Ascending aorta (tissue), 2 donors: ENCODE results near the gene HHLA2. TPM values are rescaled to one million over a fixed set of nuclear protein-coding genes. Genes with fewer than 3 reads are reported as not detected.

Source experiments
- DNase-seq, 2 donors: peaks; one replicate each; pipeline ENCODE4 v3.0.0-alpha.2; 2019; ENCODE audit warnings: low spot score in 2 of 2
- H3K27ac ChIP-seq, 2 donors: fragments of 200-600 bp; sonication (generic); one replicate each; pipeline ENCODE4 v1.5.1; 2016 to 2017; ENCODE audit warnings: mild to moderate bottlenecking in 1 of 2
- H3K27me3 ChIP-seq: fragments of 200-600 bp; sonication (generic); one replicate; pipeline ENCODE4 v1.5.1; 2017
- H3K36me3 ChIP-seq, 2 donors: fragments of 200-600 bp; sonication (generic); one replicate each; pipeline ENCODE4 v1.5.1; 2016
- H3K4me1 ChIP-seq, 2 donors: fragments of 200-600 bp; sonication (generic); one replicate each; pipeline ENCODE4 v1.5.1; 2016 to 2017; ENCODE audit warnings: mild to moderate bottlenecking in 1 of 2
- H3K4me3 ChIP-seq, 2 donors: fragments of 200-600 bp; sonication (generic); one replicate each; pipeline ENCODE4 v1.5.1; 2016 to 2017; ENCODE audit warnings: mild to moderate bottlenecking in 1 of 2
- H3K9me3 ChIP-seq, 2 donors: fragments of 200-600 bp; sonication (generic); one replicate each; pipeline ENCODE4 v1.5.1; 2016
- intact Hi-C: fragments of 100-400 bp; cut with DNase I; formaldehyde crosslinking; loops from one replicate; pipeline ENCODE4 v1.15.1; 2023
- total RNA-seq: library from RNA; depleted of rRNA; stranded (reverse); fragments of >200 nt; gene quantifications from one replicate; pipeline ENCODE4 v1.1.0, GENCODE V29; 2016
- TF ChIP-seq, protein P1 (sequence below), 3 experiments: fragments of 200-600 bp in 2 of 3; fragments of 450-650 bp in 1 of 3; sonication (generic) in 2 of 3; IDR thresholded peaks; one replicate each; pipeline ENCODE4 v1.5.1; 2016 to 2019; ENCODE audit warnings: antibody characterized with exemption in 3 of 3, mild to moderate bottlenecking in 1 of 3, moderate library complexity in 1 of 3

The HHLA2 gene
- total RNA-seq, 1 donor from 2014 or later = not detected

- H3K4me3 ChIP-seq = no peak overlapping the region
- no peak for DNase-seq
- H3K27ac ChIP-seq = no peak overlapping the region
- TF ChIP-seq, protein P1, sequence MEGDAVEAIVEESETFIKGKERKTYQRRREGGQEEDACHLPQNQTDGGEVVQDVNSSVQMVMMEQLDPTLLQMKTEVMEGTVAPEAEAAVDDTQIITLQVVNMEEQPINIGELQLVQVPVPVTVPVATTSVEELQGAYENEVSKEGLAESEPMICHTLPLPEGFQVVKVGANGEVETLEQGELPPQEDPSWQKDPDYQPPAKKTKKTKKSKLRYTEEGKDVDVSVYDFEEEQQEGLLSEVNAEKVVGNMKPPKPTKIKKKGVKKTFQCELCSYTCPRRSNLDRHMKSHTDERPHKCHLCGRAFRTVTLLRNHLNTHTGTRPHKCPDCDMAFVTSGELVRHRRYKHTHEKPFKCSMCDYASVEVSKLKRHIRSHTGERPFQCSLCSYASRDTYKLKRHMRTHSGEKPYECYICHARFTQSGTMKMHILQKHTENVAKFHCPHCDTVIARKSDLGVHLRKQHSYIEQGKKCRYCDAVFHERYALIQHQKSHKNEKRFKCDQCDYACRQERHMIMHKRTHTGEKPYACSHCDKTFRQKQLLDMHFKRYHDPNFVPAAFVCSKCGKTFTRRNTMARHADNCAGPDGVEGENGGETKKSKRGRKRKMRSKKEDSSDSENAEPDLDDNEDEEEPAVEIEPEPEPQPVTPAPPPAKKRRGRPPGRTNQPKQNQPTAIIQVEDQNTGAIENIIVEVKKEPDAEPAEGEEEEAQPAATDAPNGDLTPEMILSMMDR (IDR thresholded peaks at IDR 0.05) = no peak
- H3K27me3 ChIP-seq = no peaks in the 10 kb centered on the region
- no peaks in the 10 kb centered on the region for H3K36me3 ChIP-seq
- H3K9me3 ChIP-seq = no peaks in the 10 kb centered on the region
- H3K4me1 ChIP-seq = no peaks in the 10 kb centered on the region
- intact Hi-C loops = no loop called here
Measured at GRCh38 chr3:108398510-108398909, 102.2 kb downstream of the HHLA2 start.

- no peak overlapping the region for H3K4me3 ChIP-seq
- H3K4me1 ChIP-seq = no peaks in the 10 kb centered on the region
- no peaks in the 10 kb centered on the region for H3K27me3 ChIP-seq
- DNase-seq = no peak
- no peaks in the 10 kb centered on the region for H3K36me3 ChIP-seq
- intact Hi-C loops = loop anchor here (10.0 kb wide), 1 partner anchor 467 kb away; no protein-coding TSS in a partner anchor
- TF ChIP-seq, protein P1 (IDR thresholded peaks at IDR 0.05) = no peak
- no peak overlapping the region for H3K27ac ChIP-seq
- H3K9me3 ChIP-seq = no peaks in the 10 kb centered on the region
Measured at GRCh38 chr3:108401836-108402235, 105.5 kb downstream of the HHLA2 start.

DNA sequence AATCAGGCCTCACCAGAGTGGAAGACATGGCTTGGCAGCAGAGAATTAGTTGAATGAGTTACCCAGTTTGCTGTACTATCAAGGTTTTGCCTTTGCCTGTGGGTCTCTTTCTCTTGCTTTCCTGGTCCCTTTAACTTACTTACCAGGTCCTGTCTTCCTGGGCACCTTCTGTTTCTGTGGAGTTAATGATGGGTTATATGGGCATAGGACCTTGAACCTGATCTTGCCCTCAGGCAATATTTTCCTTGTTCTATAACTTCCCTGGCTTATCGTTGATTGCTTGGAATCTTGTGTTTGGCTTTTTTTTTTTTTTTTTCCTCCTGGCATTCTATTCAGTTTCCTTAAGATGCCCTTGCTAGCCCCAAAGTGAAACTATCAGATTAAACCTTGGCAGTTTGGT, 106.8 kb downstream of the HHLA2 start:
- no peak for DNase-seq
- TF ChIP-seq, protein P1 (IDR thresholded peaks at IDR 0.05) = no peak
- no peaks in the 10 kb centered on the region for H3K9me3 ChIP-seq
- H3K27ac ChIP-seq = no peak overlapping the region
- H3K4me1 ChIP-seq = no peaks in the 10 kb centered on the region
- intact Hi-C loops = loop anchor here (10.0 kb wide), 1 partner anchor 468 kb away; no protein-coding TSS in a partner anchor
- H3K4me3 ChIP-seq = no peak overlapping the region
- no peaks in the 10 kb centered on the region for H3K36me3 ChIP-seq
- H3K27me3 ChIP-seq = no peaks in the 10 kb centered on the region

DNA sequence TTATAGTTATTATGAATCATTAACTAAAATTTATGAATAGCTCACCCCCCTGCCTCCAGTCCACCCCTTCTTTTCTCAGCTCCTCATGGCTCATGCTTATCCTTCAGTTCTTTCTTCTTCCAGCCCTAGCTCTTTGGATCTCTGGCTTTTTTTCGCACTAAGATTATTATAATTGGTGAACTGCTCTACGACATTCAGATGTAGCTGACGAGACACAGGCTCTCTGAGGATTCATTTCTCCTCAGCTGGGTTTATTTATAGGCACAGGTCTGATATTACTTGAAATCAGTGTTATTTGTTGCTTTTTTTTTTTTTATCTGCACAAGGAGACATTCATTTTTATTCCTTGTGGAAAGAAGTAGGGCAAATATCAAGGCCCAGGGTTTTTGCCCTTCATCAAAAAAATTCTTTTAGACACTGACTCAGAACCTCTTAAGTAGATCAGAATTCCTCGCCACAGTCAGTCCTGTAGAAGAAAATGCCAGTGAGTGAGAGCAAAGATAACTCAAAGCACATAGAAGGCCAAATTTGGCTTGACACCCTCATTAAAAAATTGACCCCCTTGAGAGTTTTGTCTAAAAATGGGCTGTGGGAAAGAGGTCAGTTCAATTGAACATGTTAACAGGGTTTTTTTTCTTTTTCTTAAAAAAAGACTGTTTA, 107.5 kb downstream of the HHLA2 start:
- intact Hi-C loops = loop anchor here (10.0 kb wide), 1 partner anchor 469 kb away; no protein-coding TSS in a partner anchor
- DNase-seq = no peak
- H3K36me3 ChIP-seq = no peaks in the 10 kb centered on the region

DNA sequence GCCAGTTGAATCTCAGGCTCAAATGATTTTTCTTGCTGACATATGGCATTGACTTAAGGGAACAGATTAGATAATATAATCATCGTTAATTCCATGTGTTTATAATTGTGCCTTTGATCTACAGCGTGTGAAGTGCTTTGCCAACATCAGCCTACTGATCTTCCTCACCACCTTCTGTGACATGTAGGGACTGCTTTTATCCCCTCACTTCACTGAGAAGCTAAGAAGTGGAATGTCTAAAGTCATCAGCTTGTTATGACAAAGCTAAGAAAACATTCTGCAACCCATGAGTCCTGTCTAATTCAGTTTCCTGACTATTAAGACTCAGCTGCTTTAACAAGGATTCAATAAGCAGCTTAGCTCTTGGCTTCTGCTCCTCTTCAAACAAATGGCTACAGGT, 108.0 kb downstream of the HHLA2 start:
- Histone ChIP-seq H3K4me3 (no peak overlapping the region), H3K4me1 (no peaks in the 10 kb centered on the region), H3K9me3 (no peaks in the 10 kb centered on the region), H3K27me3 (no peaks in the 10 kb centered on the region), H3K36me3 (no peaks in the 10 kb centered on the region), H3K27ac (no peak overlapping the region)
- TF ChIP-seq, protein P1 (IDR thresholded peaks at IDR 0.05) = no peak
- intact Hi-C loops = loop anchor here (10.0 kb wide), 1 partner anchor 470 kb away; no protein-coding TSS in a partner anchor
- no peak for DNase-seq

More for the DNA sequence above, 107.5 kb downstream of the HHLA2 start:
- Histone ChIP-seq H3K9me3 (no peaks in the 10 kb centered on the region), H3K27me3 (no peaks in the 10 kb centered on the region), H3K27ac (no peak overlapping the region), H3K4me1 (no peaks in the 10 kb centered on the region), H3K4me3 (no peak overlapping the region)
- TF ChIP-seq, protein P1 (IDR thresholded peaks at IDR 0.05) = no peak
